Eye (tissue), 1 donor: ENCODE measurements around the gene MARK4.
A peak's percentile ranks its signal among the peaks of the same experiment; 100 is the strongest.
"Not testable (repeated sequence)": the region's sequence is repeated elsewhere in the genome, so short reads cannot be mapped to it uniquely, and the experiment has no call there.

Source experiments
- DNase-seq: peaks from one replicate; pipeline ENCODE4 v3.0.0-alpha.2; 2015

Gene MARK4

DNA sequence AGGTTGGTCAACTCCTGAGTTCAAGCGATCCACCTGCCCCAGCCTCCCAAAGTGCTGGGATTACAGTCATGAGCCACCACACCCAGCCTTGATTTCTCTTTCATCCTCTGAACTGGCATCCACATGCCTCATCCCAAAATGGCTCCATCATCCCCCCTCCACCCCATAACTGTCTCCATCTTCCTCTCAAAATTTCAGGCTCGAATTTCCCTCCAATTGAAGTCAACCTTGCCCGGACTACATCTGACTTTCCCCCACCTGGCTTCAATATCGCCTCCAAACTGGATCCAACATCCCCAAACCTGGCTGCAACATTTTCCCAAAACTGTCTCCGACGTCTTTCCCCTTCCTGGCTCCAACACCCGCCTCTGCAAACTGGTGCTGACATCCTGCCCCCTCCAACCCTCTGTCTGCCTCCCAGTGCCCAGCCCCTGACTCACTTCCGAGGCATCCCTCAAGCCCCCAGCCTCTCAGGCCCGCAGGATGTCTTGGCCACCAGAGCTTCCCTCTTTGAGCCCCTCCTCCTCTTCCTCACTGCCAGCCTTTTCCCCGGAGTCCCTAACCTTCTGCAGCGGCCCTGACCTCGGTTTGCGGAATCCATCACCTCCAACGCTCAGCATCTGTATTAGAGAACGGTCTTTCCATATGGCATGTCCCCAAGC, 6.8 kb upstream of the MARK4 start:
- no peak for DNase-seq

DNA sequence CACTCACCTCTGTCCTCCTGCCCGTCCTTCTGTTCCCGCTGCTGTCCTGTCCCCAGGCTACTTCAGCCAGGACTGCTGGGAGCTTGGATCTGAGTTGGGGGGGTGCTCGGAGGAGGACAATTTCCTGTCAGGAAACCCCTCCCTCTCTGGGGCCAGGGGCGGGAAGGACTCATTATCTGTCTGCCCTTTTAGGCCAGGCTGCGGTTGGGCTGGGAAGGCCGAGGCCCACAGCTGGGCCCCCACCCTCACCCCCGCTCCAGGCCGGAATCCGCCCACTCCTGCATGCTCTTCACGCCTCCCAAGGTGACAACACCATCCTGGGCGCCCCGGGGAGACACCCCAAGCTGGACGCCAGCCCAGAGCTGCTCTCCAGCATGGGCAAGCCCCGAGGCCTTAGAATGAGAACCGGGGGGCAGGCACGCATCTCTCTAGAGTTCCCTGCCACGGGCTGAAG, 5.7 kb upstream of the MARK4 start, which contains the start of gene EXOC3L2:
TSS of gene EXOC3L2 (minus strand) at position 74 of the 454 bp plus-strand sequence. CDS start 6,362 bp downstream, outside the sequence.
- no peak for DNase-seq

DNA sequence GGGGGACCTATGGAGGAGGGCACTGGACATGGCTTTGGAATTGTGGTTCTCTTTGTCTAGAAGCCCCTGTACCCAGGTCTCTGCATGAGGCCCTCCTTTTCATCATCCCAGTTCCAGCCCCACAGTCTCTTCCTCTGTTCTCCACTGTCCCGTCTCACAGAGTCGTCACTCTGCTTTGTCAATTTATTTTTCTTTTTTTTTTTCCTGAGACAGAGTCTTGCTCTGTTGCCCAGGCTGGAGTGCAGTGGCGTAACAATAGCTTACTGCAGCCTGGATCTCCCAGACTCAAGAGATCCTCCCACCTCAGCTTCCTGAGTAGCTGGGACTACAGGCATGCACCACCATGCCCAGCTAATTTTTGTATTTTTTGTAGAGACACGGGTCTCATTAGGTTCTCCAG, 5.2 kb upstream of the MARK4 start:
- no peak for DNase-seq

GRCh38 chr19:45247136-45247535, 3.9 kb upstream of the MARK4 start:
- no peak for DNase-seq

DNA sequence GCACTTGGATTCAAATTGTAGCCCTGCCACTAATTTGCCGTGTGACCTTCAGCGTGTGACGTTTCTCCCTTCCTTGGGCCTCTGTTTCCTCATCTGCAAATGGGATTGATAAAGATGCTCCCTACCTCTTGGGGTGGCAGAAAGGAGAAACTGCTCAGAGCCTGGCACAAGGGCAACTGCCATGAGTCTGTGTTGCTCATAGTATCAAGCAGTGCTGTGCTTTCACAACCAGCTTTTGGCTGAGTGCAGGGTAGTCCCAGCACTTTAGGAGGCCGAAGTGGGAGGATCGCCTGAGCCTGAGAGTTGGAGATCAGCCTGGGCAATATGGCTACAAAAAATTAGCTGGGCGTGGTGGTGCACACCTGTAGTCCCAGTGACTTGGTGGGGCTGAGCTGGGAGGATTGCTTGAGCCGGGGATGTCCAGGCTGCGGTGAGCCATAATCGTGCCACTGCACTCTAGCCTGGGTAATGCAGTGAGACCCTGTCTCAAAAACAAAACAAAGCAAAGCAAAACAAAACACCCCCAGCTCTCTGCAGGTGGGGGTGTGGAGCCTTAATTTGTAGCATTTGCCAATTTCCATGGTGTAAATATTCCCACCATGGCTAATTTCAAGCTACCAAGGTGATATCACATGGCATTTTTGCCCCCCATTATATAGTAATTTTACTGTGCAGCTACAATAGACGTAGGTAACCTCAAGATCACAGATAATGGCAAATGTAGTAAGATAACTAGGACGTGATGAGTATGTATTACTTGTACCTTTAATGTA, 1.6 kb upstream of the MARK4 start:
- no peak for DNase-seq

DNA sequence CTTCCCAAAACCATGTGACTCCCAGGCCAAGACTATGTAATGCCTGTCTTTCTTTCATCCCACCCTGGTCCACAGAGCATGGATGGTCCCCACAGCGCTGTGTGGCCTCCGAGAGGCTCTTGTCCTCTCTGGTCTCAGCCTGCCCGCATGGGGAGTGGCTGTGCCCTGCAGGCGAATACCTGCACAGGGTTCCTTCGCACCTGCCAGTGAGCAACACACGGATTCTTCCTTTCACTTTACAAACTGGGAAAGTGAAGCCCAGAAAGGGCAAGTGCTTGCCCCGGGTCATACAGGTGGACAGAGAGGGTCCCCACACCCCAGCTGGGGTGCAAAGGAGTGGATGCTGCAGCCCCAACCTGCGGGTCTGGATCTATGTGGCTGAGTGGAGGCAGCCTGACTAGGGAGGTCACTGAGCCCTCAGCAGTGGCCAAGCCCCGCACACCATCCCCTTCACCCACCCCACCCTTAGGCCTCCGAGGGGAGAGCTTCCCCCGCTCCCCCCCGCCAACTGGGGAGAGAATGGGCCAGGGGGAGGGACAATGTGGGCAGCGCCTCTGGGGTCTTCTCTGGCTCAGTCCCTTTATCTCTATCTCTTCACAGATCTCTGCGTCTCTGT, 747 bp upstream of the MARK4 start:
- DNase-seq: no peak

GRCh38 chr19:45251452-45252354, 632 bp downstream of the MARK4 start:
- DNase-seq: peak; percentile 54

- no peak for DNase-seq
Measured at GRCh38 chr19:45253396-45254027, 2.4 kb downstream of the MARK4 start.

DNA sequence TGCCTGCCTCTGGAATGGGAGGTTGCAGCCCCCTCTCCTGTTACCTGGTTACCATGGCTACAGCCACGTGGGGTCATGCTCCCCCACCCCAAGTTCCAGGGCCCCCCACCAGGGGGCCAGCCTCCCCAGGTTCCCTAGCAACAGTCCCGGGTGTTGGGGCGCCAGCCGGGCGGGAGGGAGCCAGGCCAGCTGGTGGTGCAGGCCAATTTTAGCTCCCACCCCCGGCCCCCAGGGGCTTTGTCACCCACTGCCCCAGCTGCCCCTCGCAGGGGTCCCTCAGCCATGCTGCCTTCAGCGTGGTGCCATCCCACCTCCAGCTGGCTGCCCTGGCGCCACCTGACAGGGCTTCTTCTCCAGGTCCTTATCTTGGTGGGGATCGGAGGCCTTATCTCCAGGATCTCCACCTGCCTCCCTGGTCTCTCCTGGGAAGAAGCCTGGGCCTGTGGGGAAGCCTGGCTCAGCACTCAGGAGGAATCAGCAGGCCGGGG, 3.0 kb downstream of the MARK4 start:
- no peak for DNase-seq

DNA sequence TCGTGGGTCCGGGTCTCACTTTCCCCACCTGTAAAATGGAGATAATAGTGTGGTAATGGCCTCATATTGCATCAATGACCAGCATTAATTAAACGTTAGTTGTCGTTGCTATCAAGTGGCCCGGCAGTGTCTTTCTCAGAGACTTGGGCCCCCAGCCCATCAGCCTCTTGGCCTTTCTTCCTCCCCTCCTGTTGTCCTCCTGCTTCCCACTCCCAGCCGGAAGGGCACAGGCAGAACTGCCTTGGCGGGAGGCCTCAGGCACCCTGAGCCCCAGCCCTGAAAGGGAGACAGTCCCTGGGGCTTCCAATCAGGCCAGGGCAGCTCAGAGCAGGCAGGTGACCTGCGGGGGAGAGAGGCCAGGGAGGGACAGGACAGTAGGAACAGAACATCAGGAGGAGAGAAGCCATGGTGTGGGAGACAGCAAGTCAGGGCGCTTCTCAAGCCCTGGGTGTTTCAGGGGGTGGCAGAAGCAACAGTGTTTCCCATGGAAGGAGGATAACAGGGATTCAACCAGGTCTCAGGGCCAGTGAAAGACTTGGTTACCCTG, 4.6 kb downstream of the MARK4 start:
- DNase-seq: no peak

- DNase-seq: no peak
Measured at GRCh38 chr19:45256836-45257235, 5.8 kb downstream of the MARK4 start.

DNA sequence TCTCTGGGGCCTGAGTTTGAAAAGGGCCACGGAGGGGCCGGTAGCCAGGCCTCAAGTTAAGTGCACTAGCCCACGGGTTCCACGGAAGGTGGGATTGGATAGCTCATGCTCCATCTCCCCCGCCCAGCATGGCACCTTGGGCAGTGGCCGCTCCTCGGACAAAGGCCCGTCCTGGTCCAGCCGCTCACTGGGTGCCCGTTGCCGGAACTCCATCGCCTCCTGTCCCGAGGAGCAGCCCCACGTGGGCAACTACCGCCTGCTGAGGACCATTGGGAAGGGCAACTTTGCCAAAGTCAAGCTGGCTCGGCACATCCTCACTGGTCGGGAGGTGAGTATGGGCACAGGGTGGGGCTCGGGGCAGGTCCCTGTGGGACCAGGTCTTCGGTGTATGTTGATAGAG, 7.8 kb downstream of the MARK4 start:
- DNase-seq: no peak

DNA sequence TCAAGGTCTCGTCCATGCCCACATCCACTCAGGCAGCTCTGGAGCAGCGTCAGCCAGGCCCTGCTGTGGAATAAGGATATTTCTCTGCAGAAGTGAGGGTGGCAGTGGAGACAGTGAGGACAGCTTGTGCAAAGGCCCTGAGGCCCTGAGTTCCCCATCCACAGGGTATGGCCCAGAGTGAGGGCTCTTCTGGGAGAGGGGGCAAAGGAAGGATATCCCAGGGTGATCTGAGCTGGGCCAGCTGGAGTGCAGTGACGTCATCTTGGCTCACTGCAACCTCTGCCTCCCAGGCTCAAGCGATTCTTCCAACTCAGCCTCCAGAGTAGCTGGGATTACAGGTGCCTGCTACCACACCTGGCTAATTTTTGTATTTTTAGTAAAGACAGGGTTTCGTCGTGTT, 11.5 kb downstream of the MARK4 start:
- no peak for DNase-seq

- DNase-seq: no peak
Measured at GRCh38 chr19:45263013-45263412, 11.9 kb downstream of the MARK4 start.

DNA sequence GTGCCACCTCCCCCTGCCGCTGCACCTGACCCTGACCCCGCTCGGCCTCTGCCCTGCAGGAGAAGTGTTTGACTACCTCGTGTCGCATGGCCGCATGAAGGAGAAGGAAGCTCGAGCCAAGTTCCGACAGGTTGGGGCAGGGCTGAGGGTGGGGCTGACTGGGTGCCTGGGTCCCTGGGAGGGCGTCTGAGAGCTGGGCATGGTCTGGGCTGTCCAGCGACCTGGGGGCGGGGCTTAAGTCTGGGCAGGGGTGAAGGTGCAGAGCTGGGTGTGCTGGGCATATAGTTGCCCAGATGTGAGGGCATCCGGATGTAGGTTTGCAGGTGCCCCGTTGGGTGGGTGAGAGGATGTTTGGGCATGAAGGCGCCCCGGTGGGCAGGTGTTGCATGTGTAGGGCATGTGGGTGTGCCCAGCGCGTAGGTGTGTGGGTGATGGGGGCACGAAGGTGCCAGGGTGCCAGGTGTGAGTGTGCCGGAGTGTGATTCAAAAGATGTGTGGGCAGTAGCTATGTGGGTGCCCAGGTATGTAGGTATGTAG, 13.8 kb downstream of the MARK4 start:
- DNase-seq: no peak

- no peak for DNase-seq
Measured at GRCh38 chr19:45265375-45265774, 14.3 kb downstream of the MARK4 start.

GRCh38 chr19:45267296-45267695, 16.2 kb downstream of the MARK4 start:
- no peak for DNase-seq

DNA sequence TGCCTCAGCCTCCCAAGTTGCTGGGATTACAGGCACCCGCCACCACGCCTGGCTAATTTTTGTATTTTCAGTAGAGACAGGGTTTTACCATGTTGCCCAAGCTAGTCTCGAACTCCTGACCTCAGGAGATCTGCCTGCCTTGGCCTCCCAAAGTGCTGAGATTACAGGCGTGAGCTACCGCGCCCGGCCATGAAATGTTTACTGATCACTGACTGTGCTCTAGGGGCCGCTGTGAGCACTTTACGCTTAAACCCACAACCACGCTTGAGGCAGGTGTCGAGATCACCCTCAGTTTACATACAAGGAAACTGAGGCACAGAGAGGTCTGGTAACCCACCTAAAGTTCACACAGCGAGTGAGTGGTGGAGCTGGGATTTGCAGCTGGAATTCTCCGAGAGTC, 18.9 kb downstream of the MARK4 start:
- DNase-seq: not testable (repeated sequence)

GRCh38 chr19:45271098-45271734, 20.1 kb downstream of the MARK4 start:
- DNase-seq: no peak

- no peak for DNase-seq
Measured at GRCh38 chr19:45271735-45272108, 20.7 kb downstream of the MARK4 start.

DNA sequence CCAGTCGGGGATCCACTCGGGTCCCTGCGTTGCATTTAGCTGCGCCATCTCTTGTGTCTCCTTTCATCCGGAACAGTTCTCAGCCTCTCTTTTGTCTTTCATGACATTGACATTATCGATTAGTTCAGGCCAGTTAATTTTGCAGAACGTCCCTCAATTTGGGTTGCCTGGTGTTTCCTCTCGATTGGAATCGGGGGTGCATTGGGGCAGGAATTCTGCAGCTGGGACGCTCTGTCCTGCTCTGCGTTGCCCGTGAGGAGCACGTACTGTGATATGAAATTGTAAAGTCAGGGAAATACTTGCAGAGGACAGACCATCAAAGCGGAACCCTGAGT, 22.4 kb downstream of the MARK4 start:
- DNase-seq: peak; percentile 76
